ENCODE results near the gene AMDHD1. TPM values are rescaled to one million over a fixed set of nuclear protein-coding genes. Genes with fewer than 3 reads are reported as not detected.

AMDHD1 gene
- total RNA-seq, result 1 to 10 TPM in 5 of 8 experiments, under 1 TPM in 3; 0.27 to 9.9 (median 1.2) TPM

GRCh38 chr12:95943330-95943842, at the start of gene AMDHD1:
TSS of gene AMDHD1 (plus strand) at chr12:95943331. CDS start at chr12:95943399, 68 bp downstream.
- Histone ChIP-seq H3K4me3 (peak within 1 kb of the TSS; percentile 51 to 94 (median 71)), H3K27ac (peak within 1 kb of the TSS; percentile 3 to 65), H3K4me1 (replicated peaks in 1 of 2) (peaks cover 0 to 4% of the 10 kb centered on the region in 2 donors)
- ATAC-seq (replicated peaks in 6 of 8), result peak; percentile 44 to 82 (median 75)
- in situ Hi-C loops (cut with MboI; ENCODE audit: low pct_unique_long_range_greater_than_20kb in 2 of 9, low sequenced_read_pairs in 9 of 9, unreplicated experiment in 9 of 9), result no loop called here
- WGBS, 10 experiments, result 0 to 40% (median 0%) methylated on average over 1 to 6 of the region's 38 CpGs; no CpG with 5 or more reads in 3 of the 10 experiments

- in situ Hi-C loops (cut with MboI; ENCODE audit: low pct_unique_long_range_greater_than_20kb in 2 of 9, low sequenced_read_pairs in 9 of 9, unreplicated experiment in 9 of 9), result no loop called here
- Histone ChIP-seq H3K4me3 (no peak overlapping the region), H3K4me1 (replicated peaks in 1 of 2) (no peaks in the 10 kb centered on the region), H3K27ac (no peak overlapping the region)
- WGBS, 10 experiments, result 37 to 100% (median 79%) methylated on average over 1 to 4 of the region's 4 CpGs
- no peak for ATAC-seq (replicated peaks in 6 of 8)
These were observed 46.3 kb upstream of the AMDHD1 start for GRCh38 chr12:95896846-95897245.

- Histone ChIP-seq H3K4me1 (replicated peaks in 1 of 2) (no peaks in the 10 kb centered on the region), H3K4me3 (no peak overlapping the region), H3K27ac (no peak overlapping the region)
- no peak for ATAC-seq (replicated peaks in 6 of 8)
- WGBS, 10 experiments, result 24 to 91% (median 70%) methylated on average over 2 to 4 of the region's 4 CpGs; no CpG with 5 or more reads in 1 of the 10 experiments
- in situ Hi-C loops (cut with MboI; ENCODE audit: low pct_unique_long_range_greater_than_20kb in 2 of 9, low sequenced_read_pairs in 9 of 9, unreplicated experiment in 9 of 9), result no loop called here
These were observed 45.0 kb upstream of the AMDHD1 start for GRCh38 chr12:95898081-95898480.

- Histone ChIP-seq H3K27ac (no peak overlapping the region), H3K4me1 (replicated peaks in 1 of 2) (no peaks in the 10 kb centered on the region), H3K4me3 (no peak overlapping the region)
- no peak for ATAC-seq (replicated peaks in 6 of 8)
- in situ Hi-C loops (cut with MboI; ENCODE audit: low pct_unique_long_range_greater_than_20kb in 2 of 9, low sequenced_read_pairs in 9 of 9, unreplicated experiment in 9 of 9), result no loop called here
These were observed 34.6 kb upstream of the AMDHD1 start for GRCh38 chr12:95908573-95908972.

- Histone ChIP-seq H3K27ac (no peak overlapping the region), H3K4me3 (no peak overlapping the region), H3K4me1 (replicated peaks in 1 of 2) (no peaks in the 10 kb centered on the region)
- in situ Hi-C loops (cut with MboI; ENCODE audit: low pct_unique_long_range_greater_than_20kb in 2 of 9, low sequenced_read_pairs in 9 of 9, unreplicated experiment in 9 of 9), result no loop called here
- no peak for ATAC-seq (replicated peaks in 6 of 8)
- 56 to 97% (median 80%) methylated on average over 1 to 3 of the region's 3 CpGs; no CpG with 5 or more reads in 2 of the 10 experiments for WGBS, 10 experiments
These were observed 33.3 kb upstream of the AMDHD1 start for GRCh38 chr12:95909871-95910270.

- in situ Hi-C loops (cut with MboI; ENCODE audit: low pct_unique_long_range_greater_than_20kb in 2 of 9, low sequenced_read_pairs in 9 of 9, unreplicated experiment in 9 of 9), result no loop called here
- H3K27ac ChIP-seq, result no peak overlapping the region
- H3K4me1 ChIP-seq (replicated peaks in 1 of 2), result no peaks in the 10 kb centered on the region
- ATAC-seq (replicated peaks in 6 of 8), result peak; percentile 58 to 98 (median 82)
- H3K4me3 ChIP-seq, result no peak overlapping the region
- 0 to 75% (median 19%) methylated on average over 1 to 7 of the region's 7 CpGs for WGBS, 10 experiments
These were observed 24.7 kb upstream of the AMDHD1 start for GRCh38 chr12:95918194-95918993.

- H3K4me3 ChIP-seq, result no peak overlapping the region
- 35 to 96% (median 64%) methylated on average over 1 to 6 of the region's 6 CpGs; no CpG with 5 or more reads in 1 of the 10 experiments for WGBS, 10 experiments
- ATAC-seq (replicated peaks in 6 of 8), result no peak
- H3K27ac ChIP-seq, result no peak overlapping the region
- no peaks in the 10 kb centered on the region for H3K4me1 ChIP-seq (replicated peaks in 1 of 2)
- in situ Hi-C loops (cut with MboI; ENCODE audit: low pct_unique_long_range_greater_than_20kb in 2 of 9, low sequenced_read_pairs in 9 of 9, unreplicated experiment in 9 of 9), result no loop called here
These were observed 24.0 kb upstream of the AMDHD1 start for GRCh38 chr12:95919110-95919509.

- H3K4me3 ChIP-seq, result no peak overlapping the region
- WGBS, 10 experiments, result 0 to 70% (median 43%) methylated on average over 1 to 3 of the region's 3 CpGs; no CpG with 5 or more reads in 3 of the 10 experiments
- no peak for ATAC-seq (replicated peaks in 6 of 8)
- H3K27ac ChIP-seq, result no peak overlapping the region
- in situ Hi-C loops (cut with MboI; ENCODE audit: low pct_unique_long_range_greater_than_20kb in 2 of 9, low sequenced_read_pairs in 9 of 9, unreplicated experiment in 9 of 9), result no loop called here
- H3K4me1 ChIP-seq (replicated peaks in 1 of 2), result no peaks in the 10 kb centered on the region
These were observed 20.9 kb upstream of the AMDHD1 start for GRCh38 chr12:95922231-95922630.

GRCh38 chr12:95940514-95940913, 2.6 kb upstream of the AMDHD1 start:
- in situ Hi-C loops (cut with MboI; ENCODE audit: low pct_unique_long_range_greater_than_20kb in 2 of 9, low sequenced_read_pairs in 9 of 9, unreplicated experiment in 9 of 9), result no loop called here
- 60 to 100% (median 82%) methylated on average over 2 to 6 of the region's 6 CpGs; no CpG with 5 or more reads in 1 of the 10 experiments for WGBS, 10 experiments
- peaks cover 0 to 4% of the 10 kb centered on the region in 2 donors for H3K4me1 ChIP-seq (replicated peaks in 1 of 2)
- H3K4me3 ChIP-seq, result no peak overlapping the region
- ATAC-seq (replicated peaks in 6 of 8), result no peak
- H3K27ac ChIP-seq, result no peak overlapping the region

GRCh38 chr12:95942101-95942523, 1.0 kb upstream of the AMDHD1 start:
- peak overlapping the region in 1 of 2 donors; percentile 65 for H3K27ac ChIP-seq
- in situ Hi-C loops (cut with MboI; ENCODE audit: low pct_unique_long_range_greater_than_20kb in 2 of 9, low sequenced_read_pairs in 9 of 9, unreplicated experiment in 9 of 9), result no loop called here
- no peak for ATAC-seq (replicated peaks in 6 of 8)

GRCh38 chr12:95942524-95943329, 404 bp upstream of the AMDHD1 start, which contains the start of gene CCDC38:
TSS of gene CCDC38 (minus strand) at chr12:95942614. CDS start at chr12:95936509, 6,105 bp downstream.
- peak; percentile 92 to 96 (median 95) for ATAC-seq (replicated peaks in 6 of 8)
- Histone ChIP-seq H3K4me3 (peak within 1 kb of the TSS; percentile 51 to 94 (median 71)), H3K4me1 (replicated peaks in 1 of 2) (peaks cover 0 to 4% of the 10 kb centered on the region in 2 donors), H3K27ac (peak within 1 kb of the TSS; percentile 3 to 65)
- WGBS, 10 experiments, result 0% methylated on average over 1 to 5 of the region's 51 CpGs; no CpG with 5 or more reads in 7 of the 10 experiments
- in situ Hi-C loops (cut with MboI; ENCODE audit: low pct_unique_long_range_greater_than_20kb in 2 of 9, low sequenced_read_pairs in 9 of 9, unreplicated experiment in 9 of 9), result no loop called here

More at GRCh38 chr12:95942101-95942523, 1.0 kb upstream of the AMDHD1 start:
- WGBS, 10 experiments, result 0 to 54% (median 39%) methylated on average over 2 to 5 of the region's 13 CpGs; no CpG with 5 or more reads in 1 of the 10 experiments
- peak overlapping the region; percentile 51 to 94 (median 71) for H3K4me3 ChIP-seq
- H3K4me1 ChIP-seq (replicated peaks in 1 of 2), result peaks cover 0 to 4% of the 10 kb centered on the region in 2 donors

GRCh38 chr12:95944108-95944704, 1.1 kb downstream of the AMDHD1 start:
- WGBS, 10 experiments, result 87 to 100% (median 94%) methylated on average over 3 to 8 of the region's 10 CpGs
- in situ Hi-C loops (cut with MboI; ENCODE audit: low pct_unique_long_range_greater_than_20kb in 2 of 9, low sequenced_read_pairs in 9 of 9, unreplicated experiment in 9 of 9), result no loop called here
- peaks cover 0 to 4% of the 10 kb centered on the region in 2 donors for H3K4me1 ChIP-seq (replicated peaks in 1 of 2)
- no peak for ATAC-seq (replicated peaks in 6 of 8)
- H3K4me3 ChIP-seq, result no peak overlapping the region
- H3K27ac ChIP-seq, result no peak overlapping the region

All from motor neuron (in vitro differentiated cells).